ENCODE measurements around the gene AP1G1.
A peak's percentile ranks its signal among the peaks of the same experiment; 100 is the strongest.
"Not testable (repeated sequence)": the region's sequence is repeated elsewhere in the genome, so short reads cannot be mapped to it uniquely, and the experiment has no call there.

The AP1G1 gene

GRCh38 chr16:71785143-71785542 lies 23.5 kb downstream of the AP1G1 start:
- Mint-ChIP-seq H3K4me1 (peaks cover 15% of the 10 kb centered on the region), H3K27ac (peak overlapping the region; percentile 29), H3K36me3 (peaks cover 92% of the 10 kb centered on the region)
- H3K9me3 Mint-ChIP-seq; H3K4me3 Mint-ChIP-seq; DNase-seq (ENCODE audit: low spot score in 2 of 2); ATAC-seq: not testable (repeated sequence)

- H3K4me1 Mint-ChIP-seq, result peaks cover 9% of the 10 kb centered on the region
- H3K36me3 Mint-ChIP-seq, result peaks cover 93% of the 10 kb centered on the region
- H3K4me3 Mint-ChIP-seq, result no peak overlapping the region
- DNase-seq (ENCODE audit: low spot score in 2 of 2) (no peak), ATAC-seq (no peak)
- peak overlapping the region; percentile 15 for H3K27ac Mint-ChIP-seq
- H3K9me3 Mint-ChIP-seq, result no peaks in the 10 kb centered on the region
These were observed 24.5 kb downstream of the AP1G1 start for GRCh38 chr16:71784093-71784492.

- peaks cover 18% of the 10 kb centered on the region for H3K4me1 Mint-ChIP-seq
- no peak overlapping the region for H3K27ac Mint-ChIP-seq
- H3K36me3 Mint-ChIP-seq, result peaks cover 93% of the 10 kb centered on the region
- no peak overlapping the region for H3K4me3 Mint-ChIP-seq
- no peaks in the 10 kb centered on the region for H3K9me3 Mint-ChIP-seq
- ATAC-seq, result no peak
- DNase-seq (ENCODE audit: low spot score in 2 of 2), result no peak
These were observed 26.9 kb downstream of the AP1G1 start for GRCh38 chr16:71781741-71782140.

GRCh38 chr16:71780521-71781089 lies 28.0 kb downstream of the AP1G1 start:
- no peak for DNase-seq (ENCODE audit: low spot score in 2 of 2)
- peaks cover 93% of the 10 kb centered on the region for H3K36me3 Mint-ChIP-seq
- H3K4me3 Mint-ChIP-seq, result no peak overlapping the region
- no peak overlapping the region for H3K27ac Mint-ChIP-seq
- H3K4me1 Mint-ChIP-seq, result peaks cover 25% of the 10 kb centered on the region
- ATAC-seq, result no peak
- no peaks in the 10 kb centered on the region for H3K9me3 Mint-ChIP-seq

GRCh38 chr16:71778780-71779179 lies 29.9 kb downstream of the AP1G1 start:
- Mint-ChIP-seq H3K9me3 (no peaks in the 10 kb centered on the region), H3K27ac (peak overlapping the region; percentile 83), H3K36me3 (peaks cover 95% of the 10 kb centered on the region), H3K4me1 (peaks cover 19% of the 10 kb centered on the region), H3K4me3 (no peak overlapping the region)
- no peak for ATAC-seq
- no peak for DNase-seq (ENCODE audit: low spot score in 2 of 2)

GRCh38 chr16:71777329-71777728 lies 31.3 kb downstream of the AP1G1 start:
- peak overlapping the region; percentile 63 for H3K27ac Mint-ChIP-seq
- peaks cover 98% of the 10 kb centered on the region for H3K36me3 Mint-ChIP-seq
- H3K9me3 Mint-ChIP-seq, result no peaks in the 10 kb centered on the region
- H3K4me1 Mint-ChIP-seq, result peaks cover 19% of the 10 kb centered on the region
- no peak for ATAC-seq
- no peak for DNase-seq (ENCODE audit: low spot score in 2 of 2)
- no peak overlapping the region for H3K4me3 Mint-ChIP-seq

GRCh38 chr16:71775949-71776348 lies 32.7 kb downstream of the AP1G1 start:
- peaks cover 99% of the 10 kb centered on the region for H3K36me3 Mint-ChIP-seq
- DNase-seq (ENCODE audit: low spot score in 2 of 2), result no peak
- H3K4me1 Mint-ChIP-seq, result peaks cover 19% of the 10 kb centered on the region
- H3K9me3 Mint-ChIP-seq, result no peaks in the 10 kb centered on the region
- no peak for ATAC-seq
- H3K27ac Mint-ChIP-seq, result peak overlapping the region; percentile 63
- H3K4me3 Mint-ChIP-seq, result no peak overlapping the region

GRCh38 chr16:71771571-71771970 lies 37.1 kb downstream of the AP1G1 start:
- H3K36me3 Mint-ChIP-seq, result peaks cover 100% of the 10 kb centered on the region
- no peak overlapping the region for H3K27ac Mint-ChIP-seq
- no peaks in the 10 kb centered on the region for H3K9me3 Mint-ChIP-seq
- no peak overlapping the region for H3K4me3 Mint-ChIP-seq
- DNase-seq (ENCODE audit: low spot score in 2 of 2), result no peak
- H3K4me1 Mint-ChIP-seq, result peaks cover 15% of the 10 kb centered on the region
- ATAC-seq, result no peak

GRCh38 chr16:71769222-71769621 lies 39.4 kb downstream of the AP1G1 start:
- no peak for ATAC-seq
- no peak for DNase-seq (ENCODE audit: low spot score in 2 of 2)
- no peak overlapping the region for H3K4me3 Mint-ChIP-seq
- H3K4me1 Mint-ChIP-seq, result peaks cover 15% of the 10 kb centered on the region
- H3K27ac Mint-ChIP-seq, result no peak overlapping the region
- peaks cover 100% of the 10 kb centered on the region for H3K36me3 Mint-ChIP-seq
- H3K9me3 Mint-ChIP-seq, result no peaks in the 10 kb centered on the region

- Mint-ChIP-seq H3K36me3 (peaks cover 100% of the 10 kb centered on the region), H3K27ac (no peak overlapping the region), H3K4me3 (no peak overlapping the region), H3K4me1 (peaks cover 15% of the 10 kb centered on the region), H3K9me3 (no peaks in the 10 kb centered on the region)
- ATAC-seq, result no peak
- DNase-seq (ENCODE audit: low spot score in 2 of 2), result no peak
These were observed 41.4 kb downstream of the AP1G1 start for GRCh38 chr16:71767060-71767900.

GRCh38 chr16:71762186-71762585 lies 46.4 kb downstream of the AP1G1 start:
- ATAC-seq (no peak), DNase-seq (ENCODE audit: low spot score in 2 of 2) (no peak)
- Mint-ChIP-seq H3K27ac (peak overlapping the region; percentile 43), H3K36me3 (peaks cover 100% of the 10 kb centered on the region), H3K9me3 (no peaks in the 10 kb centered on the region), H3K4me3 (no peak overlapping the region), H3K4me1 (peaks cover 12% of the 10 kb centered on the region)

GRCh38 chr16:71761097-71761496 lies 47.5 kb downstream of the AP1G1 start:
- DNase-seq (ENCODE audit: low spot score in 2 of 2), result no peak
- H3K9me3 Mint-ChIP-seq, result no peaks in the 10 kb centered on the region
- ATAC-seq, result no peak
- H3K27ac Mint-ChIP-seq, result no peak overlapping the region
- H3K4me1 Mint-ChIP-seq, result peaks cover under 1% of the 10 kb centered on the region
- peaks cover 100% of the 10 kb centered on the region for H3K36me3 Mint-ChIP-seq
- no peak overlapping the region for H3K4me3 Mint-ChIP-seq

GRCh38 chr16:71758293-71758760 lies 50.3 kb downstream of the AP1G1 start:
- ATAC-seq, result no peak
- H3K27ac Mint-ChIP-seq, result no peak overlapping the region
- H3K4me3 Mint-ChIP-seq, result no peak overlapping the region
- peaks cover 6% of the 10 kb centered on the region for H3K4me1 Mint-ChIP-seq
- DNase-seq (ENCODE audit: low spot score in 2 of 2), result no peak
- H3K9me3 Mint-ChIP-seq, result no peaks in the 10 kb centered on the region
- H3K36me3 Mint-ChIP-seq, result peaks cover 100% of the 10 kb centered on the region

- H3K4me3 Mint-ChIP-seq, result no peak overlapping the region
- ATAC-seq (peak; percentile 62), DNase-seq (ENCODE audit: low spot score in 2 of 2) (no peak)
- peak overlapping the region; percentile 74 for H3K27ac Mint-ChIP-seq
- H3K4me1 Mint-ChIP-seq, result peaks cover 6% of the 10 kb centered on the region
- peaks cover 100% of the 10 kb centered on the region for H3K36me3 Mint-ChIP-seq
- H3K9me3 Mint-ChIP-seq, result no peaks in the 10 kb centered on the region
These were observed 54.0 kb downstream of the AP1G1 start for GRCh38 chr16:71754652-71755051.

GRCh38 chr16:71754108-71754507 lies 54.5 kb downstream of the AP1G1 start:
- Mint-ChIP-seq H3K27ac (peak overlapping the region; percentile 74), H3K9me3 (no peaks in the 10 kb centered on the region), H3K4me1 (peaks cover 6% of the 10 kb centered on the region), H3K4me3 (no peak overlapping the region), H3K36me3 (peaks cover 100% of the 10 kb centered on the region)
- ATAC-seq (no peak), DNase-seq (ENCODE audit: low spot score in 2 of 2) (no peak)

- ATAC-seq, result no peak
- Mint-ChIP-seq H3K36me3 (peaks cover 100% of the 10 kb centered on the region), H3K27ac (peak overlapping the region; percentile 46)
These were observed 60.4 kb downstream of the AP1G1 start for GRCh38 chr16:71748226-71748625.

More at GRCh38 chr16:71748226-71748625, 60.4 kb downstream of the AP1G1 start:
- Mint-ChIP-seq H3K4me3 (no peak overlapping the region), H3K9me3 (no peaks in the 10 kb centered on the region), H3K4me1 (no peaks in the 10 kb centered on the region)
- DNase-seq (ENCODE audit: low spot score in 2 of 2), result no peak
